GM23338 (cell line): ENCODE data around the gene COMMD10. TPM values are rescaled to one million over a fixed set of nuclear protein-coding genes. Genes with fewer than 3 reads are reported as not detected.

ENCODE experiments used
- ATAC-seq: fragments of 200-7000 bp; cut with Tn5 transposase; 3 replicates; pipeline ENCODE4 v1.9.1; 2020
- DNase-seq: peaks from one replicate; pipeline ENCODE4 v3.0.0-alpha.2; 2015; ENCODE audit warnings: low spot score
- H2AFZ ChIP-seq: fragments of 200-600 bp; sonication (generic); 2 replicates; pipeline ENCODE4 v1.8.0; 2016; ENCODE audit warnings: antibody characterized with exemption, mild to moderate bottlenecking, moderate library complexity
- H3F3A ChIP-seq: fragments of 200-600 bp; sonication (generic); replicated peaks from 2 replicates; pipeline ENCODE4 v1.8.0; 2017; ENCODE audit warnings: antibody characterized with exemption, mixed run types, low read depth
- H3K27ac ChIP-seq: fragments of 200-600 bp; sonication (generic); 2 replicates; pipeline ENCODE4 v1.6.1; 2016; ENCODE audit warnings: low read depth
- H3K27me3 ChIP-seq: fragments of 200-600 bp; sonication (generic); 2 replicates; pipeline ENCODE4 v1.8.0; 2016; ENCODE audit warnings: mild to moderate bottlenecking, mixed run types, moderate library complexity; ENCODE audit not compliant: insufficient read depth
- H3K36me3 ChIP-seq: fragments of 200-600 bp; sonication (generic); 2 replicates; pipeline ENCODE4 v1.8.0; 2016; ENCODE audit warnings: mild to moderate bottlenecking; ENCODE audit not compliant: insufficient read depth
- H3K4me1 ChIP-seq: fragments of 200-600 bp; sonication (generic); 2 replicates; pipeline ENCODE4 v1.8.0; 2016; ENCODE audit warnings: mild to moderate bottlenecking, moderate library complexity; ENCODE audit not compliant: insufficient read depth
- H3K4me2 ChIP-seq: fragments of 200-600 bp; sonication (generic); 2 replicates; pipeline ENCODE4 v1.7.1; 2017; ENCODE audit warnings: mixed run types
- H3K4me3 ChIP-seq: fragments of 200-600 bp; sonication (generic); 2 replicates; pipeline ENCODE4 v1.6.1; 2016; ENCODE audit warnings: mixed run types
- H3K79me2 ChIP-seq: fragments of 200-600 bp; sonication (generic); replicated peaks from 2 replicates; pipeline ENCODE4 v1.8.0; 2017; ENCODE audit warnings: mild to moderate bottlenecking; ENCODE audit not compliant: insufficient read depth
- H3K9me2 ChIP-seq: fragments of 200-600 bp; sonication (generic); 2 replicates; pipeline ENCODE4 v1.8.0; 2017; ENCODE audit not compliant: insufficient read depth
- H4K20me1 ChIP-seq: fragments of 200-600 bp; sonication (generic); replicated peaks from 2 replicates; pipeline ENCODE4 v1.8.0; 2017; ENCODE audit warnings: mild to moderate bottlenecking; ENCODE audit not compliant: insufficient read depth
- H3K27ac Mint-ChIP-seq: 2 replicates; pipeline ENCODE4 v1.8.0; 2020; ENCODE audit warnings: inconsistent platforms, mild to moderate bottlenecking, moderate library complexity, mixed read lengths
- H3K27me3 Mint-ChIP-seq: 3 replicates; pipeline ENCODE4 v1.8.0; 2022; ENCODE audit warnings: low read depth, mild to moderate bottlenecking, moderate library complexity, mixed read lengths, inconsistent platforms; ENCODE audit not compliant: insufficient read depth, poor library complexity
- H3K36me3 Mint-ChIP-seq: 3 replicates; pipeline ENCODE4 v1.8.0; 2021; ENCODE audit warnings: low read depth, mild to moderate bottlenecking, inconsistent platforms, moderate library complexity, mixed read lengths
- H3K4me1 Mint-ChIP-seq: 3 replicates; pipeline ENCODE4 v1.8.0; 2020; ENCODE audit warnings: mild to moderate bottlenecking, inconsistent platforms, mixed read lengths
- H3K4me3 Mint-ChIP-seq: 3 replicates; pipeline ENCODE4 v1.8.0; 2021; ENCODE audit warnings: moderate library complexity, mild to moderate bottlenecking, inconsistent platforms, mixed read lengths
- H3K9me3 Mint-ChIP-seq: 3 replicates; pipeline ENCODE4 v1.8.0; 2020; ENCODE audit warnings: moderate library complexity, mild to moderate bottlenecking, inconsistent platforms, mixed read lengths
- CTCF ChIP-seq, 2 experiments: fragments of 200-600 bp in 1 of 2; sonication (generic) in 1 of 2; conservative IDR thresholded peaks; 2 replicates each; pipeline versions ENCODE4 v1.5.1 to v1.6.1; 2016 to 2017; ENCODE audit warnings: antibody characterized with exemption in 2 of 2, low read depth in 2 of 2, mild to moderate bottlenecking in 2 of 2, moderate library complexity in 1 of 2
- ETS1 ChIP-seq: IDR thresholded peaks from 2 replicates; pipeline ENCODE4 v1.6.1; 2016; ENCODE audit warnings: antibody characterized with exemption
- EZH2 ChIP-seq: fragments of 200-600 bp; sonication (generic); IDR thresholded peaks from one replicate; pipeline ENCODE4 v1.8.0; 2017; ENCODE audit warnings: antibody characterized with exemption, mild to moderate bottlenecking, low read depth; ENCODE audit not compliant: unreplicated experiment
- EZH2phosphoT487 ChIP-seq: fragments of 200-600 bp; sonication (generic); IDR thresholded peaks from one replicate; pipeline ENCODE4 v1.8.1; 2018; ENCODE audit warnings: antibody characterized with exemption; ENCODE audit not compliant: unreplicated experiment
- JUNB ChIP-seq: IDR thresholded peaks from one replicate; pipeline ENCODE4 v1.6.1; 2016; ENCODE audit warnings: antibody characterized with exemption; ENCODE audit not compliant: unreplicated experiment
- NANOG ChIP-seq: IDR thresholded peaks from 2 replicates; pipeline ENCODE4 v1.6.1; 2016; ENCODE audit warnings: antibody characterized with exemption, borderline replicate concordance
- POLR2AphosphoS5 ChIP-seq: IDR thresholded peaks from 2 replicates; pipeline ENCODE4 v1.6.1; 2016; ENCODE audit warnings: antibody characterized with exemption, low read depth
- REST ChIP-seq: IDR thresholded peaks from one replicate; pipeline ENCODE4 v1.6.1; 2018; ENCODE audit warnings: antibody characterized with exemption; ENCODE audit not compliant: unreplicated experiment
- STAT1 ChIP-seq: IDR thresholded peaks from one replicate; pipeline ENCODE4 v1.6.1; 2016; ENCODE audit warnings: antibody characterized with exemption; ENCODE audit not compliant: unreplicated experiment
- ZNF114 ChIP-seq: fragments of 250-450 bp; sonication (Bioruptor Pico); IDR thresholded peaks from 2 replicates; pipeline ENCODE4 v1.5.0; 2020; ENCODE audit warnings: mild to moderate bottlenecking, moderate library complexity
- ZNF331 ChIP-seq: fragments of 250-450 bp; sonication (Bioruptor Pico); IDR thresholded peaks from 2 replicates; pipeline ENCODE4 v1.5.0; 2020; ENCODE audit warnings: low read depth, mild to moderate bottlenecking, moderate library complexity
- polyA plus RNA-seq: library from polyadenylated mRNA; unstranded; fragments of >200 nt; fragmentation: Nextera tagmentation; extraction: Ambion mirVana; gene quantifications from 2 replicates; pipeline ENCODE4 v1.2.1, GENCODE V29; 2016
- total RNA-seq: library from RNA; depleted of rRNA; stranded (reverse); fragments of >200 nt; shearing (Covaris generic); gene quantifications from 2 replicates; pipeline ENCODE4 v1.2.3, GENCODE V29; 2014

The COMMD10 gene
- total and polyA plus RNA-seq, 2 experiments from 2014 or later = 58.5 to 84.0 TPM

GRCh38 chr5:116273448-116274242 is 188.8 kb downstream of the COMMD10 start:
- Mint-ChIP-seq H3K4me1 (no peaks in the 10 kb centered on the region), H3K36me3 (peaks cover 3% of the 10 kb centered on the region; the same call in 1 of the 3 replicates), H3K4me3 (no peak overlapping the region), H3K9me3 (no peaks in the 10 kb centered on the region), H3K27ac (no peak overlapping the region), H3K27me3 (peaks cover 3% of the 10 kb centered on the region)
- Histone ChIP-seq H3K79me2 (no peaks in the 10 kb centered on the region), H3K4me1 (no peaks in the 10 kb centered on the region), H3K27me3 (no peaks in the 10 kb centered on the region), H3K9me2 (no peaks in the 10 kb centered on the region), H3K4me2 (no peak overlapping the region), H3K4me3 (no peak overlapping the region), H3K36me3 (no peaks in the 10 kb centered on the region), H2AFZ (no peak overlapping the region), H4K20me1 (no peaks in the 10 kb centered on the region), H3K27ac (no peak overlapping the region), H3F3A (no peaks in the 10 kb centered on the region)
- DNase-seq = no peak
- no peak for ATAC-seq
- TF ChIP-seq ETS1 (no peak), STAT1 (no peak)

- H3K9me3 Mint-ChIP-seq = no peaks in the 10 kb centered on the region
- H3K4me3 Mint-ChIP-seq = no peak overlapping the region
- no peaks in the 10 kb centered on the region for H3K27me3 ChIP-seq
- no peaks in the 10 kb centered on the region for H3K36me3 ChIP-seq
- no peak overlapping the region for H3K4me2 ChIP-seq
- no peaks in the 10 kb centered on the region for H3K79me2 ChIP-seq
- H3K36me3 Mint-ChIP-seq = peaks cover 3% of the 10 kb centered on the region; the same call in 1 of the 3 replicates
- H3K4me3 ChIP-seq = no peak overlapping the region
- DNase-seq (no peak), ATAC-seq (no peak)
- H3K27ac Mint-ChIP-seq = no peak overlapping the region
- H3K4me1 Mint-ChIP-seq = no peaks in the 10 kb centered on the region
- H3K27ac ChIP-seq = no peak overlapping the region
- H4K20me1 ChIP-seq = no peaks in the 10 kb centered on the region
- H3K9me2 ChIP-seq = no peaks in the 10 kb centered on the region
- peaks cover 3% of the 10 kb centered on the region for H3K27me3 Mint-ChIP-seq
- H3K4me1 ChIP-seq = no peaks in the 10 kb centered on the region
- no peak overlapping the region for H2AFZ ChIP-seq
- no peaks in the 10 kb centered on the region for H3F3A ChIP-seq
- TF ChIP-seq ZNF331 (CRISPR knock-in tag) (no peak), REST (no peak), EZH2phosphoT487 (no peak), ETS1 (no peak), JUNB (no peak), EZH2 (no peak), CTCF (conservative IDR thresholded peaks at IDR 0.05; ENCODE audit: low read depth in 2 of 2) (no peak), STAT1 (no peak), NANOG (no peak), POLR2AphosphoS5 (no peak), ZNF114 (CRISPR knock-in tag) (no peak)
Measured at GRCh38 chr5:116274251-116274650, 189.4 kb downstream of the COMMD10 start.
